Measurements from ENCODE around the gene ZNF48.

Gene ZNF48

DNA sequence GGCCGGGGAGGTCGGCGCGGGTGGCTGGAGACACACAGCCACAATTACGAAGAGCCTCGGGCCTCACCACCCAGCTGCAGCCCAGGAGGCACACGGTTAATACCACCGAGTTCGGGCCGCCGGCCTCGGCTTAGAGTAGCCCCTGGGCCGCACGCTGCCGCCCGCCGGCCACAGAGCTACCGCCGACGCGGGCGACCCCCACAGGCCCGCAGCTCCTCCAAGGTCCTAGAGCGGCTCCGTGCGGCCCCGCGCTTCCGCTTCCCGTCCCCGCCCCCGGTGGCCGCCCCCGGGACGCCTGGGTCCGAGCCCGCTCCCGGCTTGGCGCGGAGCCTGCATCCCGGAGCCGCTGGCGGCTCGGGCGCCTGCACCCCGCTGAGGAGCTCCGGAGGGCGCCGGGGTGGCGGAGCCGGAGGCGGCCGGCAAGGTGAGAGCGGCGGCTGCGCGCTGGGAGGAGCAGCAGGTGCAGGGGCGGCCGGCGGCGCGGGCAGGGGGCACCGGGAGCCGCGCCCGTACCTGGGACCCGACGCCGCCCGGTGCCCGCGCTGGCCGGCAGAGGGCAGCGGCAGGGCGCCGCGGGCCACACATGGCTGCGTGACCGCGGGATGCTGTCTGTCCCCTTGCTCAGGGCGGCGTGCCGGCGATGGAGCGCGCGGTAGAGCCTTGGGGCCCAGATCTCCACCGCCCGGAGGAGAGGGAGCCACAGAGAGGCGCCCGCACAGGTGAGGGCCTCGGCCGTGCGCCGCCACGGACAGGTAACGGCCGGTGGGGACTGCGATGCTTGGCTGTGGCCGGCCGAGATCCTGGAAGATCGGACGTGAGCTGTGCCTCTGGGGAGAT, at the start of gene ZNF48:
Gene ZNF48, plus strand, starts transcription at position 266 of the 837 bp plus-strand sequence. Its CDS starts 375 bp downstream, at position 641.
- in situ Hi-C loops (cut with HindIII; ENCODE audit: low sequenced_read_pairs) = no loop called here
- TF ChIP-seq CTCF (IDR thresholded peaks at IDR 0.05; ENCODE audit: low read depth, low read length) = no peak
- H3K4me3 ChIP-seq (ENCODE audit: low read depth, low read length) = peak within 1 kb of the TSS; percentile 72
- DNase-seq (ENCODE audit: low read depth, low spot score) = peak; percentile 91

- DNase-seq (ENCODE audit: low read depth, low spot score) = no peak
- H3K4me3 ChIP-seq (ENCODE audit: low read depth, low read length) = no peak overlapping the region
- in situ Hi-C loops (cut with HindIII; ENCODE audit: low sequenced_read_pairs) = no loop called here
- TF ChIP-seq CTCF (IDR thresholded peaks at IDR 0.05; ENCODE audit: low read depth, low read length) = no peak
Observed at GRCh38 chr16:30346286-30346685, 48.9 kb upstream of the ZNF48 start.

DNA sequence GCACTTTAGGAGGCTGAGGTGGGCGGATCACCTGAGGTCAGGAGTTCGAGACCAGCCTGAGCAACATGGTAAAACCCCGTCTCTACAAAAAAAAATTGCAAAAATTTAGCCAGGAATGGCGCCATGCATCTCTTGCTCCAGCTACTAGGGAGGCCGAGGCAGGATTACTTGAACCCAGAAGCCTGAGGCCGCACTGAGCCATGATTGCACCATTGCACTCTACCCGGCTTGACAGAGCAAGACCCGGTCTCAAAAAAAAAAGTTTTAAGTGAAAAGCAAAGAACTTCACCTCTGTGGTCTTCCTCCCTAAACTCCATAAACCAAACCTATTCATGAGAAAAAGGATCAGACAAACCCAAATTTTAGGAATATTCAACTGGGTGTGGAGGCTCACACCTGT, 47.1 kb upstream of the ZNF48 start:
- in situ Hi-C loops (cut with HindIII; ENCODE audit: low sequenced_read_pairs) = no loop called here
- DNase-seq (ENCODE audit: low read depth, low spot score) = no peak

GRCh38 chr16:30348929-30349328, 46.3 kb upstream of the ZNF48 start:
- H3K4me3 ChIP-seq (ENCODE audit: low read depth, low read length) = no peak overlapping the region
- no peak for TF ChIP-seq CTCF (IDR thresholded peaks at IDR 0.05; ENCODE audit: low read depth, low read length)
- in situ Hi-C loops (cut with HindIII; ENCODE audit: low sequenced_read_pairs) = no loop called here
- DNase-seq (ENCODE audit: low read depth, low spot score) = no peak

More for the DNA sequence above, 47.1 kb upstream of the ZNF48 start:
- TF ChIP-seq CTCF (IDR thresholded peaks at IDR 0.05; ENCODE audit: low read depth, low read length) = no peak
- no peak overlapping the region for H3K4me3 ChIP-seq (ENCODE audit: low read depth, low read length)

DNA sequence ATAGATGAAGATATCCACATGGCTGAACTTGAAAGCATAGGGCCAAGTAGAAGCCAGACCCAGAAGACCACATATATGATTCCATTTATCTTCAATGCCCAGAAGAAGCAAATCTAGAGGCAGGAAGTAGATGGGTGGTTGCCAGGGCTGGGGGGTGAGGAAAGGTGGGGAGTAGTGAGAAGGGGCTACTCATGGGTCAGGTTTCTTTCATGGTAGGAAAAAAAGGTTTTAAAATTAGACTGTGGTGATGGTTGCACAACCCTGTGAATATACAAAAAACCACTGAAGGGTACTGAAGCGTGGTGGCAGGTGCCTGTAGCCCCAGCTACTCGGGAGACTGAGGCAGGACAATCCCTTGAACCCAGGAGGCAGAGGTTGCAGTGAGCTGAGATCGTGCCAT, 45.5 kb upstream of the ZNF48 start:
- TF ChIP-seq CTCF (IDR thresholded peaks at IDR 0.05; ENCODE audit: low read depth, low read length) = no peak
- no peak overlapping the region for H3K4me3 ChIP-seq (ENCODE audit: low read depth, low read length)
- in situ Hi-C loops (cut with HindIII; ENCODE audit: low sequenced_read_pairs) = no loop called here
- no peak for DNase-seq (ENCODE audit: low read depth, low spot score)

- in situ Hi-C loops (cut with HindIII; ENCODE audit: low sequenced_read_pairs) = no loop called here
- H3K4me3 ChIP-seq (ENCODE audit: low read depth, low read length) = no peak overlapping the region
- no peak for TF ChIP-seq CTCF (IDR thresholded peaks at IDR 0.05; ENCODE audit: low read depth, low read length)
- DNase-seq (ENCODE audit: low read depth, low spot score) = peak; percentile 40
Observed at GRCh38 chr16:30350134-30350871, 44.9 kb upstream of the ZNF48 start.
